Trophoblast cell (in vitro differentiated cells and primary cell): ENCODE results near the gene BZW1.
A peak's percentile ranks its signal among the peaks of the same experiment; 100 is the strongest.

Experiments used
- DNase-seq, 2 donors: peaks; one replicate each; pipeline ENCODE4 v3.0.0-alpha.2; 2016
- H2AFZ ChIP-seq: 2 replicates; pipeline ENCODE4 v1.6.1; 2013; ENCODE audit warnings: low read length, moderate library complexity, mild to moderate bottlenecking; ENCODE audit not compliant: insufficient read depth, poor library complexity
- H2AK5ac ChIP-seq: 2 replicates; pipeline ENCODE4 v1.6.1; 2013; ENCODE audit warnings: mild to moderate bottlenecking, low read length
- H2BK120ac ChIP-seq: 2 replicates; pipeline ENCODE4 v1.6.1; 2013; ENCODE audit warnings: low read length, mild to moderate bottlenecking, moderate library complexity; ENCODE audit not compliant: insufficient read depth, poor library complexity
- H2BK12ac ChIP-seq: 2 replicates; pipeline ENCODE4 v1.6.1; 2013; ENCODE audit warnings: mild to moderate bottlenecking, low read length, moderate library complexity
- H2BK5ac ChIP-seq: 2 replicates; pipeline ENCODE4 v1.6.1; 2013; ENCODE audit warnings: low read length, low read depth, moderate library complexity, mild to moderate bottlenecking; ENCODE audit not compliant: poor library complexity
- H3K14ac ChIP-seq: 2 replicates; pipeline ENCODE4 v1.6.1; 2013; ENCODE audit warnings: mild to moderate bottlenecking, low read length
- H3K18ac ChIP-seq: 2 replicates; pipeline ENCODE4 v1.6.1; 2013; ENCODE audit warnings: mild to moderate bottlenecking, low read length
- H3K23ac ChIP-seq: 2 replicates; pipeline ENCODE4 v1.6.1; 2013; ENCODE audit warnings: low read length
- H3K27ac ChIP-seq: 2 replicates; pipeline ENCODE4 v1.5.1; 2013; ENCODE audit warnings: low read depth, mild to moderate bottlenecking, inconsistent platforms, low read length, moderate library complexity
- H3K27me3 ChIP-seq: 2 replicates; pipeline ENCODE4 v1.6.1; 2013; ENCODE audit warnings: inconsistent platforms, mild to moderate bottlenecking, low read length, moderate library complexity; ENCODE audit not compliant: insufficient read depth
- H3K36me3 ChIP-seq, 2 experiments: 1 replicate in 1 of 2; 2 replicates in 1 of 2; pipeline ENCODE4 v1.6.1; 2013; ENCODE audit warnings: low read length in 2 of 2, mild to moderate bottlenecking in 2 of 2, moderate library complexity in 1 of 2; ENCODE audit not compliant: insufficient read depth in 2 of 2, control insufficient read depth in 1 of 2
- H3K4ac ChIP-seq: 2 replicates; pipeline ENCODE4 v1.6.1; 2013; ENCODE audit warnings: low read depth, mild to moderate bottlenecking, low read length, moderate library complexity
- H3K4me1 ChIP-seq, 2 experiments: 1 replicate in 1 of 2; 2 replicates in 1 of 2; pipeline ENCODE4 v1.6.1; 2013; ENCODE audit warnings: low read length in 2 of 2, mild to moderate bottlenecking in 2 of 2, moderate library complexity in 1 of 2; ENCODE audit not compliant: insufficient read depth in 2 of 2, control insufficient read depth in 1 of 2
- H3K4me2 ChIP-seq: 2 replicates; pipeline ENCODE4 v1.6.1; 2013; ENCODE audit warnings: inconsistent platforms, mild to moderate bottlenecking, low read length, moderate library complexity
- H3K4me3 ChIP-seq: 2 replicates; pipeline ENCODE4 v1.5.1; 2013; ENCODE audit warnings: mild to moderate bottlenecking, low read depth, low read length, inconsistent platforms
- H3K79me1 ChIP-seq: one replicate; pipeline ENCODE4 v1.6.1; 2013; ENCODE audit warnings: low read length
- H3K79me2 ChIP-seq: 2 replicates; pipeline ENCODE4 v1.6.1; 2013; ENCODE audit warnings: low read length, mild to moderate bottlenecking; ENCODE audit not compliant: control insufficient read depth, insufficient read depth, poor library complexity
- H3K9ac ChIP-seq: 2 replicates; pipeline ENCODE4 v1.6.1; 2013; ENCODE audit warnings: mild to moderate bottlenecking, low read length
- H3K9me3 ChIP-seq: 2 replicates; pipeline ENCODE4 v1.6.1; 2013; ENCODE audit warnings: low read depth, mild to moderate bottlenecking, control low read depth, inconsistent platforms, low read length; ENCODE audit not compliant: insufficient read depth
- H4K12ac ChIP-seq: 2 replicates; pipeline ENCODE4 v1.6.1; 2013; ENCODE audit warnings: low read depth, mild to moderate bottlenecking, low read length, moderate library complexity
- H4K8ac ChIP-seq: 2 replicates; pipeline ENCODE4 v1.6.1; 2013; ENCODE audit warnings: low read depth, mild to moderate bottlenecking, low read length, moderate library complexity
- H4K91ac ChIP-seq: one replicate; pipeline ENCODE4 v1.6.1; 2013; ENCODE audit warnings: low read depth, mild to moderate bottlenecking, low read length, moderate library complexity
- WGBS: extraction: QIAGEN DNeasy Blood & Tissue Kit; methylation state at CpG from one replicate; pipeline ENCODE4 v1.1.7; 2013; ENCODE audit warnings: missing lambda C conversion rate; ENCODE audit not compliant: insufficient read length, insufficient coverage; ENCODE audit errors: extremely low coverage; 5-methylcytosine and 5-hydroxymethylcytosine counted together

Gene BZW1

DNA sequence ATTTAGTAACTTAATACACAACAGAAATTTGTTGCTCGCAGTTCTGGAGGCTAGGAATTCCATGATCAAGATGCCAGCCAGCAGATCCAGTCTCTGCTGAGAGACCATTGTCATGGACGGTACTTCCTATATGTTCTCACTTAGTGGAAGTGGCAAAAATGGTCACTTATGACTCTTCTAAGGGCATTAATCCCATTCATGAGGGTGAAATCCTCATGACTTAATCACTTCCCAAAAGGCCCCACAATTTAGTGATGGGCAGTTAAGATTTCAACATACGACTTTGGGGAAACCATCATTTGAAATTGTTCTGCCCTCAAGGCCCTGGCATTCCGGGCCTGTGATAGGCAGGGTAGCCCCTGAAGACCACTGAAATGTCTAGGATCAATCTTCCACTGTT lies 23.0 kb downstream of the BZW1 start:
- Histone ChIP-seq H2BK120ac (no peak overlapping the region), H3K4ac (no peak overlapping the region), H3K27ac (no peak overlapping the region), H2AFZ (no peak overlapping the region), H2AK5ac (no peak overlapping the region), H3K9me3 (peaks cover 3% of the 10 kb centered on the region), H2BK5ac (no peak overlapping the region), H3K4me1 (no peaks in the 10 kb centered on the region), H3K14ac (no peak overlapping the region), H2BK12ac (no peak overlapping the region), H3K4me3 (no peak overlapping the region), H3K79me1 (no peaks in the 10 kb centered on the region), H3K4me2 (no peak overlapping the region), H3K36me3 (no peaks in the 10 kb centered on the region), H4K12ac (no peak overlapping the region), H4K8ac (no peak overlapping the region), H4K91ac (no peak overlapping the region), H3K27me3 (no peaks in the 10 kb centered on the region), H3K23ac (no peak overlapping the region), H3K18ac (no peak overlapping the region), H3K9ac (no peak overlapping the region), H3K79me2 (no peaks in the 10 kb centered on the region)
- DNase-seq, result no peak
- WGBS, result no CpG with 5 or more reads among the region's 4 CpGs

DNA sequence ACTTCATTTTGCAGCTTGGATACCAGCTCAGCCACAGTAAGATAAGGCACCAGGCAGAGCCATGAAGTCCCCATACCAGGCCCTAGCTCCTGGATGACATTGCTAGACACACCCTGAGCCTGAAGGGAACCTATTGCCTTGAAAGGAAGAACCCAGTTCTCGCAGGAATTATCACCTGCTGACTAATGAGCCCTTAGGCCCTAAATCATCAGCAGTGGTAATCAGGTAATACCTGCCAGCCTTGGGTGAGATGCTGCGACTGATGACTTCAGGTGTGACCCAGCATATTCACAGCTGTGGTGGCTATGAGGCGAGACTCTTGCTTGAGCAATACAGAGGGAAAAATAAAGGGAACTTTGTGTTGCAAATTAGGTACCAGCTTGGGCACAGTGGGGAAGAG lies 27.8 kb downstream of the BZW1 start:
- peak; percentile 88 to 90 for DNase-seq
- Histone ChIP-seq H2AFZ (no peak overlapping the region), H2BK120ac (no peak overlapping the region), H3K27ac (no peak overlapping the region), H4K12ac (no peak overlapping the region), H3K79me1 (no peaks in the 10 kb centered on the region), H3K9ac (no peak overlapping the region), H3K36me3 (no peaks in the 10 kb centered on the region), H4K8ac (no peak overlapping the region), H3K23ac (no peak overlapping the region), H3K4me3 (no peak overlapping the region), H3K27me3 (no peaks in the 10 kb centered on the region), H2BK12ac (no peak overlapping the region), H3K4me1 (no peaks in the 10 kb centered on the region), H3K9me3 (peaks cover 3% of the 10 kb centered on the region), H3K14ac (no peak overlapping the region), H3K4ac (no peak overlapping the region), H3K79me2 (no peaks in the 10 kb centered on the region), H2BK5ac (no peak overlapping the region), H3K18ac (no peak overlapping the region), H2AK5ac (no peak overlapping the region), H4K91ac (no peak overlapping the region), H3K4me2 (no peak overlapping the region)
- no CpG with 5 or more reads among the region's 3 CpGs for WGBS

DNA sequence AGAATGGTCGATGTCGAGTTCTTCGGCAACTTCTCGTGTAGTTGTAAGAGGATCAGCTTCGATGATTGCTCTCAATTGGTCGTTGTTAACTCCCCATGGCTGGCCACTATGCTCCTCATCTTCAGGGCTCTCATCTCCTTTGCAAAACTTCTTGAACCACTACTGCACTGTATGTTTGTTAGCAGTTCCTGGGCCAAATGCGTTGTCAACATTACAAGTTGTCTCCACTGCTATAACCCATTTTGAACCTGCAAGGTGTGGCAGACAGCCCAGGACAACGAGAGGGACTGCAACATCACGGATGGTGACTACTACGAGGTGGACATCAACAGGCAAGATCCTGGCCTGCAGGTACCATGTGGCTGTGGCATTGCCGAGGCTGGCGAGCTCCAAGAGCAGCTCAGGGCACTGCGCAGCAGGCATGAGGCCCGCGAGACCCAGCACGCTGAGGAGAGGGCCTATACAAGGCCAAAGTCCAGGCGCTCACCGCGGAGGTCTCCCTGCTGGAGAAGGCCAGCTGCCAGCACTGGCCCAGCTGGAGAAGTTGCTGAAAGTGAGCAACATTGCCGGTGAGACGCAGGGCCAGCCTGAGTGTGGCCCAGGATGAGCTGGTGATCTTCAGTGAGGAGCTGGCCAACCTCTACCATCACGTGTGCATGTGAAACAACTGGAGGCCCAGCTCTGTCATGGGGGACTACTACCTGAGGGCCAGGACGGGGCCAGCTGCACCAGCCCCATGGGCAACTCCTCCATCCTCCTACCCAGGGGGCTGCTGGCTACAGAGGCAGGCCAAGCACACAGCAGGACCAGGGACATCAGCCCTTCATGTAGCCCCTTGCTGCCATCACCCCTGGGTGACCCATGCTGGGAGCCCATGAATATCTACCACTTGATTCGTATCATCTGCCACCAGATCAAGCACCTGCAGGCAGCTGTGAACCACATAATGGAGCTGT lies 32.6 kb downstream of the BZW1 start:
- Histone ChIP-seq H3K79me1 (no peaks in the 10 kb centered on the region), H2BK5ac (no peak overlapping the region), H3K9me3 (no peaks in the 10 kb centered on the region), H2BK120ac (no peak overlapping the region), H2AK5ac (no peak overlapping the region), H4K91ac (no peak overlapping the region), H3K14ac (no peak overlapping the region), H3K27ac (no peak overlapping the region), H4K12ac (no peak overlapping the region), H4K8ac (no peak overlapping the region), H3K4ac (no peak overlapping the region), H3K4me2 (no peak overlapping the region), H3K79me2 (no peaks in the 10 kb centered on the region), H3K4me1 (no peaks in the 10 kb centered on the region), H3K18ac (no peak overlapping the region), H2AFZ (no peak overlapping the region), H3K9ac (no peak overlapping the region), H3K4me3 (no peak overlapping the region), H3K27me3 (no peaks in the 10 kb centered on the region), H3K23ac (no peak overlapping the region), H3K36me3 (no peaks in the 10 kb centered on the region), H2BK12ac (no peak overlapping the region)
- no CpG with 5 or more reads among the region's 24 CpGs for WGBS
- DNase-seq, result no peak

GRCh38 chr2:200845194-200845593 lies 33.5 kb downstream of the BZW1 start:
- Histone ChIP-seq H3K27ac (no peak overlapping the region), H4K91ac (no peak overlapping the region), H3K9ac (no peak overlapping the region), H3K4me2 (no peak overlapping the region), H3K4me1 (no peaks in the 10 kb centered on the region), H3K4ac (no peak overlapping the region), H4K8ac (no peak overlapping the region), H3K79me1 (no peaks in the 10 kb centered on the region), H3K4me3 (no peak overlapping the region), H2BK120ac (no peak overlapping the region), H4K12ac (no peak overlapping the region), H3K9me3 (no peaks in the 10 kb centered on the region), H2BK5ac (no peak overlapping the region), H3K27me3 (no peaks in the 10 kb centered on the region), H3K18ac (no peak overlapping the region), H2AK5ac (no peak overlapping the region), H3K79me2 (no peaks in the 10 kb centered on the region), H3K14ac (no peak overlapping the region), H2AFZ (no peak overlapping the region), H3K36me3 (no peaks in the 10 kb centered on the region), H3K23ac (no peak overlapping the region), H2BK12ac (no peak overlapping the region)
- DNase-seq, result no peak
- no CpG with 5 or more reads among the region's 5 CpGs for WGBS
